CD4-positive, alpha-beta T cell treated with Interleukin-17A for 4 hours (primary cell): Measurements from ENCODE around the gene SH3PXD2B.

Source experiments
- DNase-seq: peaks from one replicate; pipeline ENCODE4 v3.0.0-alpha.2; 2020; ENCODE audit warnings: mixed read lengths

The SH3PXD2B gene

DNA sequence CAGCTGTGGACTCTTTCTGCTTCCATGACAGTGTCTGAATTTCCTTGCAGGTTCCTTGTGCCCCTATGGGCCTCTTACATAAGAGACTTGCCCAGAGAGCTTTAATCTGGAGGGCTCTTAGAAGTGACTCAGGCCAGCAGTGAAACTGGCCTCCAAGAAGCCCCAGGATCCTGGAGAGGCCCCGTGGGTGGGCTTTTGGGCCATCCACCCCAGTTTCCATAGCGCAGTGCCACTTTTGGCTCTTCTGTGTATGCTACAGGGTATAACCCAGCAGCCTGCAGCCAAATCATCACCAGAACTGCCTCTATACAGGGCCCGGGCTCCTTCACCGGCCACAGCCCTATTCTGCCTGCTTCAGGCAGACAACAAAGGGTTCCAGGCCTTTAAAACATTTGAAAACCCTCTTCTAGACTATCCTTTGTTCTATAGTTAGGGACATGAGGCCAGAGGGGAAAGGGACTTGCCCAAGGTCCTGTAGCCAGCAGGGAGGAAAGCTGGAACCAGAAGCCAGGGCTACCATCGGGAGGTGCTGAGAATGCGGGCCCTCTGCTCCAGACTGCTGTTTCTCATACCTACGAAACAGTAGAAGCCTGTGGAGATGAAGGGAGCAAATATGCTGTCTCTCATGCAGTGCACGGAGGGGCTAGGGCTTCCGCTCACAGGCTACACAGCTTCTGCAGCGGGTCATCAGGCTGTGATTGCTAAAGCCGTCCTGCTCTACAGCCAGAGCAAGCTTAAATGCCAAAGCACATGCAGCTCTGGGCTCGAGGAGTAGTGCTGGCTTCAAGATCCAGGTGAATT is 18.0 kb downstream of the SH3PXD2B start:
- no peak for DNase-seq

- no peak for DNase-seq
These were observed 18.8 kb downstream of the SH3PXD2B start for GRCh38 chr5:172435362-172436077.

GRCh38 chr5:172434251-172434650 is 20.1 kb downstream of the SH3PXD2B start:
- no peak for DNase-seq

DNA sequence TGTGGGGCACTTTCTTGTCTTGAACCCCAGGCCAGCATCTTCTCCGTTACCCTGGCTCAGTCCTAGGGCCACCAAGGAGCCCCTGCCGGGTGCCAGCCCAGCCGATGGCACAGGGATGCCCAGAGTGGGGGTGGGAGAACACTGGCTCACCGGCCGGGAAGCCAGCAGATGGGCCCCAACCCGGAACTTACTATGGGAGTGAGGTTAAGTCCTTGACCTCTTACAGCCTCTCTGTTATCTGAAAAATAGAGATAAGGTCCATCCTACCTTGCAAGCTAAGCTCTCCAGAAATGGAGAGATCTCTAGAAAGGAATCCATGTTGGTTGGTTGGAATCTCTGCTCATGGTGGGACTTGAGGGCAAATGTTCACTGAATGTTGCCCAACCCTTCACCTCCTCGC is 20.8 kb downstream of the SH3PXD2B start:
- no peak for DNase-seq

DNA sequence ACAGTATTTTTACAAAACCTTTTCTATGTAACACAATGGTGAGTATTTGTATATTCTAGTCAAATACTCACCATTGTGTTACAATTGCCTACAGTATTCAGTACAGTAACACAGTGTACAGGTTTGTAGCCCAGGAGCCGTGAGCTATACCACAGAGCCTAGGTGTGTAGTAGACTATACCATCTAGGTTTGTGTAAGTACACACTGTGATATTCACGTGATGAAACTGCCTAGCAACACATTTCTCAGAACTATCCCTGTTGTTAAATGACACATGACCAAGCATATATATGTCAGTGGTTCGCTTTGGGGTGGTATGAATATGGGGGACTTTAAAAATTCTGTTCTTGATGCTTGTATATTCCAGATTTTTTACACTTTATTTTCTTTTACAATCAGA is 21.3 kb downstream of the SH3PXD2B start:
- DNase-seq: no peak

DNA sequence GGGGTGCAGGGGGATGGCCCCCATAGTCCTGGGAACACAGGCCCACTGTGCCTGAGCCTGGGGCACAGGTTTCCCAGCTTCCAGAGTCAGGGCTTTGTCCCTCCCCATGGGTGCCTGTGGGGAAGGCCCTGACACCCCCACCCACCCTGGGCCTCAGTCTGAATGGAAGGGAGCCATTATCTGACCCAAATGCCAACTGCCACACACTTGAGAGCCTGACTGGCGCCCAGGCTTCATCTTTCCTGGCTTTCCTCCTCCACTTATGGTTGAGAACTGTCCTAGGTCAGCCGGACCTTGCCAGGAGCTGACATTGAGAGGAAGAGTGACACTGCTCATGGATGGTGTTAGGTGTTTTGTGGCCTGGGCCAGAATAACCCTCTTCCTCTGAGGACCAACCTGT is 24.0 kb downstream of the SH3PXD2B start:
- DNase-seq: no peak

DNA sequence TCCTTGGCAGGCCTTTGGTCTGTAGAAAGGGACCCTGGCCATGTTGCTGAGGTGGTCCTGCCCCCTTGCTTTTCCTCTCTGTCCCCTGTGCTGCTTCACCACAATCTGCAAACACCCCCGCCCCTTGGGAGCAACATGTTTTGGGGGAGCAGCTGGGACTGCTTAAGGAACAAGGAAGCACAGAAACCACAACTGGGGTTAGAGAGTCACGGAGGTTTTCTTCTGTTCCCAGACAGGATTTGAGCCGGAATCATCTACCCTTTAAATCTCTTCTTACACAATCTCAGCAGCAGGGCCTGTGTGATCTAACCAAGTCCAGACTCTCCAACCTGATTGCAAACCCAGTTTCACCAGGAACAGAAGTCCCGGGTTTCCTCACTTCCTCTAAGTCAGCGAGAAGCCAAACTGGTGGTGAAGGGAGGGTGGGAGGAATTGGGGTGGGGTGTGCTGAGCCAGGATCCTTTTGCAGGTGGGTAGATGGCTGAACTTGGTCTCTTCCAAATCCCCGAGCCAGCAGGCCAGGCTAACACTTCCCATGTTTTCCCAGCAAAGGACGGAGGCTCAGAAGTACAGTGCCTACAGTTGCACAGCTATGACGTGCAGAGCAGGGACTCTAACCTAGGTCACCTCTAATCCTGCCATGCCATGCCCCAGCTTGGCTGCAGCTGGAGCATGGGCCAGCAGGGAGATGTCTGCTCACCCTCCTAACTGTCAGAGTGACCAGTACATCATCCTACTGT is 25.0 kb downstream of the SH3PXD2B start:
- DNase-seq: no peak

DNA sequence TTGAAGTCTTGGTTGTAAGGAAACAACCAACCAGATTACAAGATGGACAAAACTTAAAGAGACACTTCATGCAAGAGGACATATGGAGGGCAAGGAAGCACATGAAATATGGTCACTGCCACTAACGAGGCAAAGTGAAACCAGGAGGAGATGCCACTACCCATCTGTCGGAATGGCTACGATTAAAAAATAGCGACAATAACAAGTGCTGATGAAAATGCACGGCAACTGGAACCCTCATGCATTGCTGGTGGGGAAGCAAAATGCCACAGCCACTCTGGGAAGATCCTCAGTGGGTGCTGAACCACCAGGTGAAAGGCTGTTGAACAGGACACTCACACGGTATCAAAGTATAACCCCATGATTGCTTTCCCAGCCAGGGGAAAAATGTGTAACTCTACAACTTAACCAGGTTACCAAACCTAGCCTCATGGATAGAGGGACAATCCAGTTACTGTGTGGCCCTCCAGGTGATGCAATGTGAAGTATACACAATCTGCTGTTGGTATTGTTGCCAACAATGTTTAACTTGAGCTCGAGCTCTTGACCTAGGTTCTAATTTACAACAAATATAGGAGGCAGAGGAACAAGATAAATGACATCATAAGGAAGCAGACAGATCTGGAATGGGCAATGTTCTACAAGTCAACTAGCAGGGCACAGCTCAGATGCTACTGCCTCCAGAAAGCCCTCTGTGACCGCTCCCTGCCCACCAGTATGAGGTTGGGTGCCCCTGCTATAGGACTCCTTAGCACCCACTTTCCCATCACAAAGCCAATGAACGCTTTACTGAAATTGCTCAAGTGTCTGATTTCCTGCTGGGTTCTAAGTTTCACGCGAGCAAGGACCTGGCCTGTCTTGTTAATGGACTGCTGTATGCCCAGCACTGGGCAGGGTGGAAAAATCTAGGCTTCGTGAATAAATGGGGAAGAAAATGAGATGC is 25.8 kb downstream of the SH3PXD2B start:
- no peak for DNase-seq

DNA sequence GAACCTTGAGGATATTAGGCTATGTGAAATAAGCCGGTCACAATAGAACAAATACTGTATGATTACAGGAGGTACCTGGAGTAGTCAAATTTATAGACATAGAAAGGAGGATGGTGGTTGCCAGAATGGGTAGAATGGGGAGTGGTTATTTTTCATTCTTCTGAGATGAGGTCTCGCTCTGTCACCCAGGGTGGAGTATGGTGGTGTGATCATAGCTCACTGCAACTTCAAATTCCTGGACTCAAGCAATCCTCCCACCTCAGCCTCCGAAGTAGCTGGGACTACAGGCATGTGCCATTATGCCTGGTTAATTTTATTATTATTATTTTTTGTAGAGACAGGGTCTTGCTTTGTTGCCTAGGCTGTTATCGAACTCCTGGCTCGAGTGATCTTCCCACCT is 27.1 kb downstream of the SH3PXD2B start:
- no peak for DNase-seq

DNA sequence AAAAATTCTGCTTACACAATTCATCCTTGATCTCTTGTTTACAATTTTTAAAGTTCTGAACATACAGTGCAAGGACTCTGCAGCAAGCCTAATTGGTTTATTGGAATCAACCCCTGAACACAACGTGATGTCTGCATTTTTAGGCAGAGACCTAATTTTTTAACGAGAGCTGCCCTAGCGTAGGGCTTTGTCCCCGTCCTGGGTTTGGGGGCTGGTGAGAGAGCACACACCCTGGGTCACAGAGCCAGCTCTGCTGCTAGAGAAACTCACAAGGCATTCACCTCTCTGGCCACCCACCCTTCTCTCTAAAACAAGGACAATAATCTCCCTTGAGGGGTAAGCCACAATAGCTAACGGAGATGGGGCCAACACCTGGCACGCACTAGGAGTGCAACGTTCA is 28.2 kb downstream of the SH3PXD2B start:
- no peak for DNase-seq

DNA sequence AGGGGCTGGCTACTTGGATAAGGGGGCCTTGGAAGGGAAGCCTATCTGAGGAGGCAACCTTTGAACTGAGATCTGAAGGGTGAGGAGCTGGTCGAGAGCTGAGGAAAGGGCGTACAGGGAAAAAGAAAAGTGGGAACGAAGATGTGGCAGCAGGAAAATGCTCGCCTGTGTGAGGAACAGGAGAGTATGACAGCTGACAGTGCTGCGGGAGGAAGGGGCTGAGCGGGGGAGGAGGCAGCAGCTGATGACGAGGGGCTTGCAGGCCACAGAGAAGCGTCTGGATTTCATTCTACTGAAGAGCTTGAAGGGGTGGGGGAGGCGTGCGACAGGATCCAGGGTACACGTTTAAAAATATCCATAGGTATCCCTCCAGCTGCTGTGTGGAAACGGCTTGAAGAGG is 28.9 kb downstream of the SH3PXD2B start:
- no peak for DNase-seq

DNA sequence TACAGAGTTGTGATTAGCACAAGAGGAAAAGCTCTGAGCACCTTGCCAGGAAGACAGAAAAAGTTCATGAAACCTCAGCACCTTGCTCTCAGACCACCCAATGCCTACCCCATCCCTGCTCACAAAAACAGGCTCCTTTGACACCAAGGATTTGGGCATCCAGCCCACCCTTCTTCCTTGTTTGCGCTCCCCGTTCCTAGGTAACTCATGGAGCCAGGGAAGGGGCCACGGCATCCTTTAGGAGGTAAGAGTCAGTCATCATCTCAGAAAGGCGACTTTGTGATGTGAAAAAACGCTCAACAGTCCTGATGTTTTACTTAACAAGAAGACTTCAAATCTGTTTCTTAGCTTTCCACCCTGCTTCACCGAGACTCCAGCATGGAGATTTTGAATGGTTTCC is 29.5 kb downstream of the SH3PXD2B start:
- DNase-seq: no peak

- DNase-seq: no peak
These were observed 30.2 kb downstream of the SH3PXD2B start for GRCh38 chr5:172424111-172424490.

DNA sequence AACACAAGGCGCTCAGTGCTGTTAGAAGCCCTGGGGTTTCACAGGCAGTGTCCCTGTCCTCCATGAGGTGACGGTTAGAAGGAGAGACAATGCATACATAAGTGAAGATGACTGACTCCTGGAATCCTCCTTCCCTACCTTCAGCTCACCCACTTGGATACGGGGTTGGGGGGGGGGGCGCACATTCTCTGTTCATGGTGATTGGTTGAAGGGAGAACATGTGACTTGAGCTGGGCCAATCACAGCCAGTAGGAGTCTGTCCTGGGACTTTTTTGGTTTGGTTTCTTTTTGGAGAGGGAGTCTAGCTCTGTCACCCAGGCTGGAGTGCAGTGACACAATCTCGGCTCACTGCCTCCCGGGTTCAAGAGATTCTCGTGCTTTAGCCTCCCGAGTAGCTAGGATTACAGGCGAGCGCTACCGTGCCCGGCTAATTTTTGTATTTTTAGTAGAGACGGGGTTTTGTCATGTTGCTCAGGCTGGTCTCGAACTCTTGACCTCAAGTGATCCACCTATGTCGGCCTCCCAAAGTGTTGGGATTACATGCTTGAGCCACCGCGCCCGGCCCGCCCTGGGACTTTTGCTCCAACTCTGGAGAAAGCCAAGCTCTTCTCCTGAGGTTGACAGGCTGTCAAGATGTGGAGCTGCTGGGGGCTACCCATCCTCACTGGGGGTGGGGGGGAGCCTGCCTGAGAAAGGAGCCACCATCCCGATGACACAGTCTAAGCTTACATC is 30.8 kb downstream of the SH3PXD2B start:
- no peak for DNase-seq

- no peak for DNase-seq
These were observed 32.1 kb downstream of the SH3PXD2B start for GRCh38 chr5:172422255-172422654.

GRCh38 chr5:172421020-172421419 is 33.3 kb downstream of the SH3PXD2B start:
- DNase-seq: no peak

GRCh38 chr5:172420235-172420939 is 33.9 kb downstream of the SH3PXD2B start:
- no peak for DNase-seq

GRCh38 chr5:172418862-172419814 is 35.2 kb downstream of the SH3PXD2B start:
- DNase-seq: no peak

DNA sequence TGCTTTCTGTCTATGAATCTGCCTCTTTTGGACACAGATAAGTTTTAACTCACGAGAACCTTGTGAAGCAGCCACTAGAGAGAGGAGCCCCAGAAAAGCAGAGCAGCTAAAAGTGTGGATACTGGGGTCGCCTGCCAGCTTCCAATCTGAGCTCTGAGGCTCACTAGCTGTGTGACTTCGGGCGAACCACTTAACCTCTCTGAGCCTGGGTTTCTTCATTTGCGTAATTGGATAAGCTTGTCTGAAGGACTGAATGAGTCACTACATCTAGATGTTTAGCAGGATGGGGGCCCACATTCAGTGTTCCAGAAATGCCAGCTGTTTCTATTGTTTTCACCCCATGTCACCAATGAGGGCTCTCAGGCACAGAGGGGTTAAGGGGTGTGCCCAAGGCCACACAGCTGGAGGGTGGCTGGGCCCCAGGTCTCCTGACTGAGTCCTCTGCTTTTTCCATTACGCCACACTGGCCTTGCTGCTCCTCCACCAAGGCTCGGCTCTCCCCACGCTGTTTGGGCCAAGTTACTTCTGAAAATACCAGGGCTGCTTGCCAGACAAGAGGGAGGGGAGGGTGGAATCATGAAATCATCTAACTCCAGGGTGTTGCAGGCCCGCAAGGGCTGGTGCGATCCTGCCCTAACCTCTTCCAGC is 36.2 kb downstream of the SH3PXD2B start:
- no peak for DNase-seq
